NOMO-1 treated with DMSO at 0.1 percent for 48 hours (cell line): Measurements from ENCODE around the gene RNF13.
"Not testable (repeated sequence)": the region's sequence is repeated elsewhere in the genome, so short reads cannot be mapped to it uniquely, and the experiment has no call there.

Experiments
- DNase-seq: peaks from one replicate; lab custom pipeline; 2025; ENCODE audit not compliant: unreplicated experiment; lab: John Stamatoyannopoulos, UW

RNF13 gene

DNA sequence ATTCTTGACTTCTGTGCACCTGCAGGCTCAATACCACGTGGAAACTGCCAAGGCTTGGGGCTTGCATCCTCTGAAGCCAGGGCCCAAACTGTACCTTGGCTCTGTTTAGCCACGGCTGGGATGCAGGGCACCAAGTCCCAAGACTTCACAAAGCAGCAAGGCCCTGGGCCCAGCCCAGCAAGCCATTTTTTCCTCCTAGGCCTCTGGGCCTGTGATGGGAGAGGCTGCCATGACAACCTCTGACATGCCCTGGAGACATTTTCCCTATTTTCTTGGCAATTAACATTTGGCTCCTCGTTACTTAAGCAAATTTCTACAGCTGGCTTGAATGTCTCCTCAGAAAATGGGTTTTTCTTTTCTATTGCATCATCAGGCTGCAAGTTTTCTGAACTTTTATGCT, 25.5 kb downstream of the RNF13 start:
- DNase-seq = not testable (repeated sequence)

DNA sequence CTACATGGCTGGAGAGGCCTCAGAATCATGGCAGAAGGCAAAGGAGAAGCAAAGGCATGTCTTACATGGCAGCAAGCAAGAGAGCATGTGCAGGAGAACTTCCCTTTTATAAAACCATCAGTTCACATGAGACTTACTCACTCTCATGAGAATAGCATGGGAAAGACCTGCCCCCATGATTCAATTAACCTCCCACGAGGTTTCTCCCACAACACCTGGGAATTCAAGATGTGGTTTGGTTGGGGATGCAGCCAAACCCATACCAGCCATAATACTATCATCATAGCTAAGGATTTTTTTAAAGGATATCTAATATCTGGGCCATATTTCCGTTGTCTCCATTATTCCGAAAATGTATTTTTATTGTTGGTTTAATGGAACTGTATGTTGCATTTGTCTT, 26.5 kb downstream of the RNF13 start:
- not testable (repeated sequence) for DNase-seq

DNA sequence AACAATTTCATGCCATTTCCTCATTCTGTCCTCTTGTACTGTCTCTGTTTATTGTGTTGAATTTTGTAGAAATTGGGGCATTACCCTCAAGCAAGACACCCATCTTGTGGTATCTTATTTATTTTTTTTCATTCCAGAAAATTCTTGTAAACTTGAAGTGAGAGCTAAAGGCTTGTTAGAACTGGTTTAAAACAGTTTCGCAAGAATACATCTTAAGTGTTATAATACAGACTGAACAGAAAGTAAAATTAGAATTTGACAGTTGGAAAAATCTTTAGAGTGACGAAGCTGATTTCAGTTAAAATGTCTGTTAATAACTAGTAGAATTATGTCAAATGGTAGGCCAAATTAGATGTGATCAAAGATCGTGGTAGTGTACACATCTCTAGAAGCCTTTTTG, 26.9 kb downstream of the RNF13 start:
- DNase-seq = peak; percentile 53

DNA sequence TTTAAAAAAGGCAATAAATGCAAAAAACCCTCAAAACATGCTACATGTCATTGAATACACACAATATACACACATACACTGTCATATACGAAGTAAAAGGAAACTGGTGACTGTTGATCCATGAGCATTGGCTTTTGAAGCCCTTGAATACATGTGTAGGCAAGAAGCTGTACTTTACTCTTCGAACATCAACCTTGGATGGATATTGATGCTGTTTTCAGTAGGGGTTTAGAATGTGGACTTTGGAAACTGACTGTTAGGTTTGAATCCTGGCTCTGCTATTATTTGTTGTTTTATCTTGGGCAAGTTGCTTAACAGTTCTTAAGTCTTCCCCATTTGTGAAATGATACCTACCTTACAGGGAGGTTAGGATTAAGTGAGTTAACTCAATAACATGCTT, 30.5 kb downstream of the RNF13 start:
- DNase-seq = no peak

DNA sequence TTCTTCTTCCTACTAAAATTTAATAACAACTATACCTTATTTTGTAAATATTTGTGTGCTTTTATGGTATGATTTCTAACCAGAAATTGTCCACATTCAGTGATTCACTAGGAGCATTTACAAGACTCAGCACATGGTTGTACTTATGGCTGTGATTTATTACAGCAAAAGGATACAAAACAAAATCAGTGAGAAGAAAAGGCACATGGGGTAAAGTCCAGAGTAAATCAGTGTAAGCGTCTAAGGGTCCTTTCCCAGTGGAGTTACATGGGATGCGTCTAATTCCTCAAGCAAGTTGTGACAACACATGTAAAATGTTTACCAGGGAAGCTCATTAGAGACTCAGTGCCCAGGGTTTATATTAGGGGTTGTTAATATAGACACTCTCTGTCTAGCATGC, 31.1 kb downstream of the RNF13 start:
- DNase-seq = no peak

DNA sequence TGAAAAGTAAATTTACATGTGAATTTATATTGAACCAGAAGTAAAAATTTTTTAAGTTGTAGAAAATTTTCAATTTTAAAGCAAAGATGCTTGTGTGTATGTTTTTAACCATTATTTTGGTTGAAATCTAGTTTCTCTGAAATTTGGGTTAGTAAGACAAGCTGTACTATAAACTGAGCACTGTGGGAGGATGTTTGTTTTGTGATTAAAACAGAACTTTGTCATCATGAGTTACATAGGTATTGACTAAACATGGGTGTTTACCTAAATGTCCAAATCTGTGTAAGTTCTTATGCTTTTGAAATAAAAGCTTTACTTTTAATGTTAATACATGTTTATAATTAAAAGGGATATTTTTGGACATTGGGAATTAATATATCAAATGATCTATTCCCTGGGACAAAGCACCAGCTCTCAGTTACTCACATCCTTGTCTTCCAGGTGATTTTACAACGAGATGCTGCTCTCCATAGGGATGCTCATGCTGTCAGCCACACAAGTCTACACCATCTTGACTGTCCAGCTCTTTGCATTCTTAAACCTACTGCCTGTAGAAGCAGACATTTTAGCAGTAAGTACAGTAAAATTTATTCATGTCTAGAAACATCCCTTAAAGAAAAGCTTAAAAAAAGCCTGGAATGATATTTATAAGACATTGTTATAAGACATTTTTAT, 32.7 kb downstream of the RNF13 start:
- DNase-seq = no peak

DNA sequence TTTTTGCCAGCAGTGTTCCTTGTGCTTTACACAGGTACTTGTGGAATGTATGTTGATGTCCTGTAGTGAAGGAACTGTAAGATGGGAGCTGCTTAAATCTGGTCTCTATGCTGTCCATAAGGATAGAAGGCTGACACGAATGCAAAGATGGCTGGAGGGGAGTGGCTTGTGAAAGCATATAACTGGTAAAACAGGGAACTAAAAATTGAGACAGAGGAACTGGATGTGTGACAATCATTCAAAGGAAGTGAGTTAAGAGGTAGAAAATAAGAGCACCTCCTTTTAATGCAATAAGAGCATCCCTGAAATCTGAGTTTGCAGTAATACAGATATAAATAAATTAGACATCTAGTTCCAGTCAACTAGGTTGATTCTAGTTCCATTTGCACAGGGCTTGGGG, 35.2 kb downstream of the RNF13 start:
- peak; percentile 86 for DNase-seq

DNA sequence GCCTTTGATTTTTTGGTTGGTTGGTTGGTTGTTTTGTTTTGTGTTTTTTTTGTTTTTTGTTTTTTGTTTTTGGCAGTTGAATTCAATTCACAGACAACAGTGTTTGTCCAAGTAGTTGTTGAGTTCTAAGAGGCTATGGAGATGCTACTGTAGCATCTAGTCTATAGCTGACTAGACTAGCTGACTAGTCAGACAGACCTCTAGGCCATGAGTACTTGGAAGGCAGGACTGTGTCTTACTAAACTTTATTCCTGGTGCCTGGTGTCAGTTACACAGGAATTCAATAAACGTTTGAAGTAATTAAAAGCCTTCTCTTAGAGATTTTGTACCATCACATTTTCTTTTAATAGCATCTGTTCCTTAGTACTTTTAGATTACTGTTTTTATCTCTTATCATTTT, 35.7 kb downstream of the RNF13 start:
- DNase-seq = no peak

DNA sequence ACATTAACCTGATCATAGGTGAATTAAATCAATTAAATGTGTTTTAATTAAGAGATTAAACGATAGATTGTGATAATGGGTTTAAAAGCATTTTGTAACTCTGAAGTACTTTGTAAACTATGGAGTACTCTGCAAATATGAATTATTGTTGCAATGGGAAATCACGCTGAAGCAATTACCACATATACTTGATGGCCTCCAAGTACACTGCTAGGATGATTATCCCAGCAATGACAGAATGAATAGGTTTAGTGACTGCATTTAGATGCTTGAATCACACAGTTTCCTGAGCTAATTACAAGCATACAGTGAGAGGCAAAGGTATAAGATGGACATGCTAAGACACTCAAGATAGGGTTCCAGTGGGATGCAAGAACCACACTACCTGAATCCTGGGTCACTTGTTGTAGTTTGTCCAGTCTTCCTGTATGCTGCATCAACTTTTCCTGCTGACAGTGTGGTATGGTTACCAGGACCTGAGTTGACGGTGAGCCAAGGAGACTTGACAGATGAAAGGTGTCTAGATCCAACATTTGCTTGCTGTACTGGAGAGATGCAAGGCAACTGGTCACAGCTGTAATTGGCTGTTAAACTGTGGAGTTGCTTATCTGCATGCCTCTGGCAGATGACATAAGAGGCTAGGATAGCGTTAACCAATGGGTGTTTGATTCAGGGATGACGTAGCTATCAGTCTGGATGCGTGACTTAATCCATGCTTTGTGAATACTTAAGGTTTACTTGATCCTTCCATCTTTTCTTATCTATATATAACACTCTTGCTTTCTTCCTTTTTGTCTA, 38.0 kb downstream of the RNF13 start:
- DNase-seq = no peak

DNA sequence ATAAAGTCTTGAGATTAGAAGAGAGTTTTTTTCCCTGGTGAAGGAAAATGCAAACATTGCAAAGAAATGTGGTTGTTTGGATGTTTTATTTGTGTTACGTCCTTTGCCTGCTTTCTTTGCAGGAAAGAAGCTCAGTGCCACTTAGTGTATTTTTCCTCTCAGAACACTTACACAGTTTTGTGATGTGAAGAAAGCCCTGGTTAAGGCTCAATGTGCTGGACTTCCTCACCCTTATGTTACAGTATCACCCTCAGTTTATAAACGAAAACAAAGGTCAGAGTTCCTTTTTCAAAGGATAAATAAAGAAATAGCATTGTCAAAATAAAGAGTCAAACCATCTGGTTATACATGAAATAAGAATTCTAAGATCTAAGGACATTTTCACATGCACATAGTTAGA, 45.9 kb downstream of the RNF13 start:
- no peak for DNase-seq

DNA sequence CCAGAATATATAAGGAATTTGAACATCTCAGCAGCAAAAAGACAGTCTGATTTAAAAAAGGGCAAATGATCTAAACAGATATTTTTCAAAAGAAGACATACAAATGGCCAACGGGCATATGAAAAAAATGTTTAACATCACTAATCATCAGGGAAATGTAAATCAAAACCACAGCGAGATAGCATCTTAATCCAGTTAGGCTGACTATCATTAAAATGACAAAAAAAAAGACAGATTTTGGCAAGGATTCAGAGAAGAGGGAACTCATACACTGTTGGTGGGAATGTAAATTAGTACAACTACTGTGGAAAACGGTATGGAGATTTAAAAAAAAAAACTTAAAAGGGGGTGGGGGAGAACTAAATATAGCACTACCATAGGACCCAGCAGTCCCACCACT, 47.9 kb downstream of the RNF13 start:
- DNase-seq = no peak

DNA sequence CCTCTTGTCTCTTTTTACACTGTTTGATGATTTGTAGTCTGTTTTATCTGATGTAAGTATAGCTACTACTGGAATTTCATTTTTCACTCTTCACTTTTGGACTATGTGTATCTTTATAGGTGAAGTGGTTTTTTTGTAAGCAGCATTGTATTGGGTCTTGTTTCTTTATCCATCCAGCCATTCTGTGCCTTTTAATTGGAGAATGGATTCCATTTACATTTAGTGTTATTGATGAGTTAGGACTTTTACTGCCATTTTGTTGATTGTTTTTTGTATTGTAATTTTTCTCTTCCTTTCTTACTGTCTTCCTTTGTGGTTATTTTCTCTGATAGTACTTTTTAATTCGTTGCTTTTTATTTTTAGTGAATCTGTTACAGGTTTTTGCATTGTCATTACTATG, 54.5 kb downstream of the RNF13 start:
- DNase-seq = no peak

DNA sequence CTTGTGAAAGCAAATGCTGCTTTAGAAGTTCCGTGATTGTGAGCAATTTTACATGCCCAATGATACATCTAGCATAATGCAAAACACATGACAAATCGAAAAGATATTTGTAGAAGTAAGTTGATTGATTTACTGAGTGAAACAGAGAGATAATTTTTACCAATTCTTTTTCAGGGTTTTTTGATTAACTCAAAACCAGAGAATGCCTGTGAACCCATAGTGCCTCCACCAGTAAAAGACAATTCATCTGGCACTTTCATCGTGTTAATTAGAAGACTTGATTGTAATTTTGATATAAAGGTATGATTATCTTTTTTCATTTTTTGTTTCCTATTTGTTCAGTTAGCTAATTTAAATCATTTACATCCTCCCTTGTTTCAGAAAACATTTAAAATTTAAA, 58.8 kb downstream of the RNF13 start:
- no peak for DNase-seq

DNA sequence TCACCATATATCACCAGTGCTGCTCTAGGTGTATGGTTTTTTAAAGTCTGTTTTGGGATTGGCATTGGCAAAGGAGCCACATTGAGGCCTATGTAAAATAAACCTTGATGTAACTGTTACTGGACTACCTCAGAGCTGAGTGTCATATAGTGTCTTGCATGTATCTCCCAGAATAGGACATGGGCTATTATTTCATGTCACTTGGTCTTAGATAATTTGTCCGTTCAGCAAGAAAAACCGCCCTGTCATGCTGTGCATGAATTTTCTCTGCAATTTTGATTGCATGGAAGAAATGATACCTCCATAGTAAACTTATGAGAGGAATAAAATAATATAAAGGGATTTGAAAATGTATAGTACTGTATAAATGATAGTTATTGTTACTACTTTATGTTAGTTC, 59.6 kb downstream of the RNF13 start:
- DNase-seq = no peak

DNA sequence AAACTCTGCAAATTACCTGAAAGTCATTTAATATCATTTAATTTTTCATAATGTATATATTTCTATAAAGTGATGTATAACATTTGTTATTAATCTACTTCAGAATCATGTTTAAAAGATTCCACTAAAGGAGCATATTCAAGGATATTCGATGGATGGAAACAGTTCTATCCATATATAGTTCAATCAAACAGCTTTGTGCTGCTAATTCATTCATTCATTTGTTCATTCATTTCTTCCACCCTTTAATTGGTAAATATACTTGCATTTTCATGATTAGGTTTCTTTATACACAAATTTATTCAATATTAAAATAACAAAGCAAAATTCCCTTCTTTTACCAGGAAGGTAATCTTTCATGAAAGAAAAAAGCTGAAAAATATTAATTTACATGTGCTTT, 64.7 kb downstream of the RNF13 start:
- no peak for DNase-seq

DNA sequence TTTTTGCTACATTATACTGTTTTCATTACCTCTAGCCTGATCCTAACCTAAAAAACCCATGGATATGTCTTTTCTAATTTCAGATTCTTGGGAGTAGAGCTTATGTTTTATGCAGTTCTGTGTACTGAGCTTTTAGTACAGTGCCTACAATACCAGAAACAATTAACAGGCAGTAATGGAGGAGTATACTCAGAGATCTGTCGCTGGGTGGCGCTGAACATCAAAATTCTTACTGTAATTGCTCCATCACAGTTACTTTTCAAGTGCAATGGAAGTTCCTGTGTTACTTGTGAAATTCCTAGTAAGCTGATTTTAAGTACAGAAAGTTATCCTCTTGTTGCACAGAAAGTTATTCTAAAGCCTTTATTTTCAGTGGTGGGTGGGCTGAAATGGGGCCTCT, 66.9 kb downstream of the RNF13 start:
- peak; percentile 58 for DNase-seq

DNA sequence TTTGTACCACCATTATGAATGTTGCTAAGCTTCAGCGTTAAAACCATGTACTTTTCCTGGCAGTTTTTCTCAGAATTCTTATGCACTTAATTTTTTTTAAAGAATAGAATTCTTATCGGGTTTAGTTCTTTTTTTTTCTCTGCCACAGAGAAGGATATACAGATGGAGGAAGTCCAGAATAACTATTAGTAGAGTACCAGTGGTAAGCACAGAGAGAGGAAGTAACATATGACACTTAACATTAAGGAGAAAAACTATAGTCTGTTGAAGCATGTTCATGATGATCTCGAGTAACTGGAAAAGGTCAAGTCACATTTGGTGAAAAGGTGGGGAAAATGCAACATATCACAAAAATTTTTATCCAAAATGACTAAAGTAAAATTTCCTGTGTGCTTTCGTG, 68.9 kb downstream of the RNF13 start:
- DNase-seq = peak; percentile 76

DNA sequence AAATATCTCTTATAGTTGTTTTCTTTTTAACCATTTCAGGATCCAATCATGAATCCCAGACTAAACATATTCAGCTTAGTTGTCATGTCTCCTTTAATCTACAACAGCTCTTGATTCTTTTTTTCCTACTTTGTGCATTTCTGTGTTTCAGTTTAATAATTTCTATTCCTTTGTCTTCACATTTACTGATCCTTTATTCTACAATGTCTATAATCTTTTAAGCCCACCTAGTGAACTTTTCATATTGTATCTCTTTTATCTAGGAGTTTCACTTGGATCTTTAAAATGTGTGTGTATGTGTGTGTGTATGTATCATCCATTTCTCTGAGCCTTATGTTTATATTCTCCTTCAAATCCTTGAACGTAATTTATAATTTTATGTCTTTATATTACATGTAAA, 70.1 kb downstream of the RNF13 start:
- DNase-seq = no peak

DNA sequence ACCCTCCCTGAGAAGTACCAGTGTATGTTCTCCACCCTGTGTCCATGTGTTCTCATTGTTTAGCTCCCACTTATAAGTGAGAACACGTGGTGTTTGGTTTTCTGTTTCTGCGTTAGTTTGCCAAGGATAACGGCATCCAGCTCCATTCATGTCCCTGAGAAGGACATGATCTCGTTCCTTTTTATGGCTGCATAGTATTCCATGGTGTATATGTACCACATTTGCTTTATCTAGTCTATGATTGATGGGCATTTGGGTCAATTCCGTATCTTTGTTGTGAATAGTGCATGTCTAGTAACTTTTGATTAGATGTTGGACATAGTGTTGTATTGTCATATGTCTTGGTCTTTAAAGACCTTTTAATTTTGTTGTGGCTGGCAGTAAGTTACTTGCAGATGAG, 70.8 kb downstream of the RNF13 start:
- not testable (repeated sequence) for DNase-seq

DNA sequence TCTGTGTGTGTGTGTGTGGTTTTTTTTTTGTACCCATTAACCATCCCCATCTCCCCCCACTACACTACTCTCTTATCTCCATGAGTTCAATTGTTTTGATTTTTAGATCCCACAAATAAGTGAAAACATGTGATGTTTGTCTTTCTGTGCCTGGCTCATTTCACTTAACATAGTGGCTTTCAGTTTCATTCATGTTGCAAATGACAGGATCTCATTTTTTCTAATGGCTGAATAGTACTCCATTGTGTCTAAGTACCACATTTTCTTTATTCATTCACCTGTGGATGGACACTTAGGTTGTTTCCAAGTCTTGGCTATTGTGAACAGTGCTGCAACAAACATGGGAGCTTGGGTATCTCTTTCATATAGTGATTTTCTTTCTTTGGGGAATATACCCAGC, 71.8 kb downstream of the RNF13 start:
- not testable (repeated sequence) for DNase-seq

DNA sequence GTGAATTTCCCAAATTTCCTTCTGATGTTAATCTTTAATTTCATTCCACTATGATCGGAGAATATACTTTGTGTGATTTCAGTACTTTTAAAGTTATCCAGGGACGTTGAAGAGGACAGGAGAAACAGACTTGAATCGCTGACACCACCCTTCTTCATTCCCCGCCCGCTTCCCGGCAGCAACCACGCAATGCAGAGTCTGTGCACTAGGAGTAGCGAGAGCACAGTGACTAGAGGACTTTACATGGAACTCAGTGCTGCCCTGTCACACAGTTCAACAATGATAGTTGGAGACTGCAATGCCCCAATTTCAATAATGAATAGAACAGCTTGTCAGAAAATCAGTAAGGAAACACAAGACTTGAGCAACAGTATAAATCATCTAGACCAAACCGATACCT, 73.9 kb downstream of the RNF13 start:
- no peak for DNase-seq

DNA sequence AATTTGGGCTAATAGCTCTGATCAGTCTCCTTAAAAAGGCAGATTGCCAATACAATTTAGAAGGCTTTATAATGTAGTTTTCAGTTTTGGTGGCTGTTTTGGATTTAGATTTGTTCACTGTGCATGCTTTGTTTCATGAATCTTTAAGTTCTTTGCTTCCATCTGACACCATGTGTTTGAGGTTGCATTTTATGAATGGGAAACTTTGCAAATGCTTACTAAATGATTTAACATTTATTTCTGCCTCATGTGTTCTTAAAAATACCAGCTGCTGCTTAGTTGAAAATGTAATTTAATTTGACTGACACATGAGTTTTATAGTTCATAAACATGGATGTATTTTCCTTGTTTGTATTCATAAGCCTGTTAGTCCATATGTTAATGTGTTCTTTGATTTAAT, 78.6 kb downstream of the RNF13 start:
- no peak for DNase-seq

DNA sequence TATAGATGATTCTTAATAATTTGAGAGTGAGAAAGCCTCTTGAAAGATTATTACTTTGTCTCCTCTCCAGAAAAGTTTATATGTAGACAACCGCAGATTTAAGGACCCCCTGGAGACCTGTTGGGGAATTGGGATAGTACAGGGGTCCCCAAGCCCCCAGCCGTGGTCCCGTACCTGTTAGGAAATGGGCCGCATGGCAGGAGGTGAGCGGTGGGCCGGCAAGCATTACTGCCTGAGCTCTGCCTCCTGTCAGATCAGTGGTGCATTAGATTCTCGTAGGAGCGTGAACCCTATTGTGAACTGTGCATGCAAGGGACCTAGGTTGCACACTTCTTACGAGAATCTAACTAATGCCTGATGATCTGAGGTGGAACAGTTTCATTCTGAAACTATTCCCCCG, 79.4 kb downstream of the RNF13 start:
- no peak for DNase-seq
